GM12878 (cell line): ENCODE data around the gene GEMIN2. TPM values are rescaled to one million over a fixed set of nuclear protein-coding genes. Genes with fewer than 3 reads are reported as not detected.
A peak's percentile ranks its signal among the peaks of the same experiment; 100 is the strongest.

Source experiments
- ATAC-seq: fragments of 200-7000 bp; cut with Tn5 transposase; 3 replicates; pipeline ENCODE4 v1.9.1; 2020; ENCODE audit warnings: mild to moderate bottlenecking, moderate library complexity
- BruUV-seq: library from RNA; stranded (reverse); fragments of 400-500 nt; replicated peaks from 2 replicates; lab custom pipeline; 2021; lab: Mats Ljungman, UMichigan
- CTCF ChIA-PET: fragments of 300-600 bp; sonication (Branson Sonifier 250); formaldehyde crosslinking; extraction: SDS; loops from one replicate; lab custom pipeline; 2021; ENCODE audit warnings: inconsistent platforms; lab: Yijun Ruan, JAX
- POLR2A ChIA-PET: fragments of 350-600 bp; formaldehyde crosslinking; extraction: SDS; loops from one replicate; lab custom pipeline; 2021; ENCODE audit warnings: inconsistent platforms; lab: Charles Lee
- RAD21 ChIA-PET: fragments of 300-600 bp; sonication (Branson Sonifier 250); formaldehyde crosslinking; loops from one replicate; lab custom pipeline; 2023; ENCODE audit warnings: antibody characterized with exemption; ENCODE audit not compliant: unreplicated experiment; lab: Charles Lee
- SMC1A ChIA-PET: fragments of 300-600 bp; sonication (Branson Sonifier 250); formaldehyde crosslinking; loops from one replicate; lab custom pipeline; 2023; ENCODE audit not compliant: unreplicated experiment, uncharacterized antibody; lab: Charles Lee
- DNase-seq: peaks from one replicate; pipeline ENCODE4 v3.0.0-alpha.2; 2011; ENCODE audit warnings: low read depth, low spot score
- FAIRE-seq: peaks from 3 replicates; lab custom pipeline; 2011; peaks lifted over from hg19 to GRCh38; lab: Jason Lieb, UNC
- H2AFZ ChIP-seq: 2 replicates; pipeline ENCODE4 v1.6.0; 2011; ENCODE audit warnings: low read depth, low read length, control low read depth; ENCODE audit not compliant: control insufficient read depth
- H3K27ac ChIP-seq: 2 replicates; pipeline ENCODE4 v1.5.1; 2011; ENCODE audit warnings: control low read depth; ENCODE audit not compliant: control insufficient read depth, insufficient read depth
- H3K27me3 ChIP-seq, 2 experiments: replicated peaks in 1 of 2; 2 replicates each; pipeline versions ENCODE4 v1.6.0 to v1.6.1; 2011; ENCODE audit warnings: low read length in 1 of 2; ENCODE audit not compliant: control insufficient read depth in 2 of 2, insufficient read depth in 2 of 2
- H3K36me3 ChIP-seq, 2 experiments: 2 replicates each; pipeline ENCODE4 v1.5.1; 2011; ENCODE audit warnings: low read length in 1 of 2; ENCODE audit not compliant: control insufficient read depth in 2 of 2, insufficient read depth in 2 of 2
- H3K4me1 ChIP-seq: 2 replicates; pipeline ENCODE4 v1.6.1; 2011; ENCODE audit warnings: mild to moderate bottlenecking, low read length, moderate library complexity, mixed read lengths; ENCODE audit not compliant: control insufficient read depth, insufficient read depth
- H3K4me2 ChIP-seq: 2 replicates; pipeline ENCODE4 v1.6.0; 2011; ENCODE audit warnings: control low read depth; ENCODE audit not compliant: control insufficient read depth, insufficient read depth
- H3K4me3 ChIP-seq: fragments of 200-600 bp; sonication (generic); 2 replicates; pipeline ENCODE4 v1.5.1; 2016
- H3K79me2 ChIP-seq: 2 replicates; pipeline ENCODE4 v1.6.0; 2011; ENCODE audit warnings: low read length; ENCODE audit not compliant: control insufficient read depth, insufficient read depth
- H3K9ac ChIP-seq: 2 replicates; pipeline ENCODE4 v1.8.0; 2011; ENCODE audit warnings: low read length, control low read depth, mixed read lengths; ENCODE audit not compliant: control insufficient read depth, insufficient read depth
- H3K9me3 ChIP-seq: replicated peaks from 3 replicates; pipeline ENCODE4 v1.5.1; 2011; ENCODE audit warnings: mild to moderate bottlenecking, low read length; ENCODE audit not compliant: control insufficient read depth, insufficient read depth
- H4K20me1 ChIP-seq: 2 replicates; pipeline ENCODE4 v1.6.0; 2011; ENCODE audit not compliant: control insufficient read depth, insufficient read depth
- ATF7 ChIP-seq: fragments of 450-650 bp; IDR thresholded peaks from 2 replicates; pipeline ENCODE4 v1.6.1; 2016; ENCODE audit warnings: low read depth, mild to moderate bottlenecking
- BMI1 ChIP-seq: fragments of 450-650 bp; IDR thresholded peaks from 2 replicates; pipeline ENCODE4 v1.6.1; 2016; ENCODE audit warnings: mild to moderate bottlenecking, moderate library complexity, borderline replicate concordance
- GATAD2B ChIP-seq: fragments of 450-650 bp; conservative IDR thresholded peaks from 2 replicates; pipeline ENCODE4 v1.6.1; 2017; ENCODE audit warnings: low read depth, mild to moderate bottlenecking, moderate library complexity
- IKZF1 ChIP-seq: fragments of 450-650 bp; conservative IDR thresholded peaks from 2 replicates; pipeline ENCODE4 v1.6.1; 2017; ENCODE audit warnings: antibody characterized with exemption, mild to moderate bottlenecking
- MLLT1 ChIP-seq: fragments of 450-650 bp; IDR thresholded peaks from 2 replicates; pipeline ENCODE4 v1.6.1; 2016; ENCODE audit warnings: mild to moderate bottlenecking
- MTA2 ChIP-seq: fragments of 450-650 bp; IDR thresholded peaks from 2 replicates; pipeline ENCODE4 v1.6.1; 2016; ENCODE audit warnings: low read depth, mild to moderate bottlenecking, moderate library complexity
- PML ChIP-seq: IDR thresholded peaks from 2 replicates; pipeline ENCODE4 v1.6.1; 2012; ENCODE audit warnings: low read length, inconsistent platforms
- SIN3A ChIP-seq: IDR thresholded peaks from 2 replicates; pipeline ENCODE4 v1.6.1; 2012; ENCODE audit warnings: low read depth, low read length, improper control_type of control experiment
- SMAD1 ChIP-seq: fragments of 450-650 bp; IDR thresholded peaks from 2 replicates; pipeline ENCODE4 v1.6.1; 2018; ENCODE audit warnings: mild to moderate bottlenecking, low read depth; ENCODE audit not compliant: partially characterized antibody
- SRF ChIP-seq, 2 experiments: IDR thresholded peaks; 2 replicates each; pipeline ENCODE4 v1.6.1; 2011; ENCODE audit warnings: low read depth in 2 of 2, low read length in 2 of 2, mild to moderate bottlenecking in 1 of 2, moderate library complexity in 1 of 2
- WGBS: methylation state at CpG from one replicate; pipeline ENCODE4 v1.1.6; 2016; ENCODE audit warnings: low lambda C conversion rate; ENCODE audit not compliant: insufficient replicate concordance, insufficient coverage; ENCODE audit errors: missing lambda C conversion rate; 5-methylcytosine and 5-hydroxymethylcytosine counted together
- in situ Hi-C: fragments of 300-500 bp; cut with MboI; formaldehyde crosslinking; loops from 9 replicates; pipeline ENCODE4 v1.14.3; 2018; ENCODE audit warnings: mixed read lengths
- intact Hi-C: fragments of 100-400 bp; cut with micrococcal nuclease; formaldehyde crosslinking; loops from one replicate; pipeline ENCODE4 v1.14.2; 2022; ENCODE audit not compliant: unreplicated experiment
- polyA plus RNA-seq, 11 experiments: library from polyadenylated mRNA; depleted of rRNA in 4 of 11; unstranded in 6 of 11; stranded (reverse) in 5 of 11; fragments of >200 nt; fragmentation: Nextera tagmentation in 4 of 11; fragmentation: Illumina TruSeq in 1 of 11; extraction: Ambion mirVana in 4 of 11; extraction: Trizol in 1 of 11; gene quantifications; 1 replicate in 1 of 11; 2 replicates in 10 of 11; pipeline versions ENCODE4 v1.2.1 to v1.2.3, GENCODE V29; 2011 to 2016; ENCODE audit warnings: inconsistent platforms in 2 of 11, missing spikeins in 2 of 11, low read depth in 1 of 11
- total RNA-seq, 4 experiments: library from RNA; depleted of rRNA in 3 of 4; stranded (reverse); fragments of >200 nt in 3 of 4; fragmentation: Illumina TruSeq in 1 of 4; extraction: Trizol in 1 of 4; gene quantifications; 2 replicates each; pipeline versions ENCODE4 v1.2.1 to v1.2.3, GENCODE V29; 2013 to 2021

The GEMIN2 gene
- total and polyA plus RNA-seq, 10 of the 15 experiments (the other 5 are each of a cell fraction or from before 2014, with no cell fraction given), result 25.9 to 69.3 (median 46.1) TPM

- Histone ChIP-seq H3K4me2 (peak overlapping the region; percentile 69), H3K27me3 (no peaks in the 10 kb centered on the region), H3K9ac (peak overlapping the region; percentile 79), H3K36me3 (no peaks in the 10 kb centered on the region), H4K20me1 (no peaks in the 10 kb centered on the region), H3K4me1 (peaks cover 6% of the 10 kb centered on the region; the same call in 1 of the 2 replicates), H3K27ac (peak overlapping the region; percentile 73), H3K9me3 (no peaks in the 10 kb centered on the region), H3K4me3 (peak overlapping the region; percentile 84), H3K79me2 (peaks cover 41% of the 10 kb centered on the region), H2AFZ (peak overlapping the region; percentile 70)
- TF ChIP-seq MTA2 (no peak), IKZF1 (peak; percentile 35), ATF7 (peak; percentile 85), SIN3A (no peak), MLLT1 (0 out of 2 replicates have a peak, but pooled peaks have one; percentile 17), GATAD2B (peak; percentile 12; the same call in 1 of the 2 replicates), SMAD1 (no peak), BMI1 (no peak), SRF (IDR thresholded peaks at IDR 0.05; ENCODE audit: low read depth in 2 of 2, low read length in 2 of 2) (no peak), PML (no peak)
- ChIA-PET CTCF (interaction anchor here (0.8 to 3.1 kb wide), 7 partner anchors 10 to 367 kb away, joined by 3 to 13 read pairs (median 5); partner anchors contain the start of gene GEMIN2), SMC1A (interaction anchor here (0.6 to 5.1 kb wide), 11 partner anchors 12 to 363 kb away, joined by 3 to 39 read pairs (median 3); partner anchors contain the start of gene GEMIN2), RAD21 (interaction anchor here (1.2 to 3.9 kb wide), 5 partner anchors 11 to 361 kb away, joined by 3 to 28 read pairs (median 3); partner anchors contain the start of genes FBXO33 and GEMIN2), POLR2A (interaction anchor here (0.6 to 2.6 kb wide), 12 partner anchors 11 to 871 kb away, joined by 3 to 22 read pairs (median 4); partner anchors contain the start of gene GEMIN2)
- 7% methylated on average over 14 of the region's 23 CpGs for WGBS
- intact Hi-C loops (no loop called here), in situ Hi-C loops (no loop called here)
- DNase-seq, result no peak
- BruUV-seq, result TSS peak; percentile 74
- no peak for FAIRE-seq
- ATAC-seq, result peak; percentile 43
Observed at GRCh38 chr14:39102265-39102968, 11.7 kb upstream of the GEMIN2 start.
